ENCODE measurements around the gene JTB. TPM values are rescaled to one million over a fixed set of nuclear protein-coding genes. Genes with fewer than 3 reads are reported as not detected.
"Not testable (repeated sequence)": the region's sequence is repeated elsewhere in the genome, so short reads cannot be mapped to it uniquely, and the experiment has no call there.

The JTB gene
- total RNA-seq, 1 donor from 2014 or later = 87.2 TPM

GRCh38 chr1:153979091-153979490, 1.6 kb upstream of the JTB start:
- H3K4me1 ChIP-seq (ENCODE audit: control insufficient read depth in 3 of 3, insufficient read depth in 3 of 3, low read length in 3 of 3) = peaks cover 21 to 26% (median 26%) of the 10 kb centered on the region in 3 donors
- H3K27me3 ChIP-seq (ENCODE audit: control insufficient read depth in 3 of 3, insufficient read depth in 3 of 3, low read length in 3 of 3); H3K9me3 ChIP-seq (ENCODE audit: control insufficient read depth in 3 of 3, low read length in 3 of 3); H3K4me3 ChIP-seq (ENCODE audit: low read length in 3 of 3); H3K9ac ChIP-seq (ENCODE audit: low read depth in 1 of 3, low read length in 3 of 3): not testable (repeated sequence)
- H3K27ac ChIP-seq (ENCODE audit: low read depth, low read length) = peak overlapping the region; percentile 89
- peaks cover 13 to 26% (median 15%) of the 10 kb centered on the region in 3 donors for H3K36me3 ChIP-seq (ENCODE audit: control insufficient read depth in 3 of 3, insufficient read depth in 3 of 3, low read length in 3 of 3)

GRCh38 chr1:153978274-153978909, 918 bp upstream of the JTB start:
- Histone ChIP-seq H3K4me1 (ENCODE audit: control insufficient read depth in 3 of 3, insufficient read depth in 3 of 3, low read length in 3 of 3) (peaks cover 21 to 26% (median 26%) of the 10 kb centered on the region in 3 donors), H3K4me3 (ENCODE audit: low read length in 3 of 3) (peak overlapping the region; percentile 83 to 95 (median 84)), H3K27me3 (ENCODE audit: control insufficient read depth in 3 of 3, insufficient read depth in 3 of 3, low read length in 3 of 3) (no peaks in the 10 kb centered on the region), H3K27ac (ENCODE audit: low read depth, low read length) (peak overlapping the region; percentile 89), H3K9me3 (ENCODE audit: control insufficient read depth in 3 of 3, low read length in 3 of 3) (no peaks in the 10 kb centered on the region), H3K9ac (ENCODE audit: low read depth in 1 of 3, low read length in 3 of 3) (peak overlapping the region; percentile 91 to 99 (median 97)), H3K36me3 (ENCODE audit: control insufficient read depth in 3 of 3, insufficient read depth in 3 of 3, low read length in 3 of 3) (peaks cover 20 to 31% (median 20%) of the 10 kb centered on the region in 3 donors)

- H3K9ac ChIP-seq (ENCODE audit: low read depth in 1 of 3, low read length in 3 of 3) = peak overlapping the region; percentile 91 to 99 (median 97)
- no peaks in the 10 kb centered on the region for H3K9me3 ChIP-seq (ENCODE audit: control insufficient read depth in 3 of 3, low read length in 3 of 3)
- H3K36me3 ChIP-seq (ENCODE audit: control insufficient read depth in 3 of 3, insufficient read depth in 3 of 3, low read length in 3 of 3) = peaks cover 20 to 31% (median 30%) of the 10 kb centered on the region in 3 donors
- H3K4me3 ChIP-seq (ENCODE audit: low read length in 3 of 3) = peak overlapping the region; percentile 83 to 95 (median 84)
- H3K27me3 ChIP-seq (ENCODE audit: control insufficient read depth in 3 of 3, insufficient read depth in 3 of 3, low read length in 3 of 3) = no peaks in the 10 kb centered on the region
- peak overlapping the region; percentile 89 for H3K27ac ChIP-seq (ENCODE audit: low read depth, low read length)
- H3K4me1 ChIP-seq (ENCODE audit: control insufficient read depth in 3 of 3, insufficient read depth in 3 of 3, low read length in 3 of 3) = peaks cover 21 to 26% (median 26%) of the 10 kb centered on the region in 3 donors
Observed at GRCh38 chr1:153976819-153977249, 640 bp downstream of the JTB start.

- no peaks in the 10 kb centered on the region for H3K9me3 ChIP-seq (ENCODE audit: control insufficient read depth in 3 of 3, low read length in 3 of 3)
- no peak overlapping the region for H3K4me3 ChIP-seq (ENCODE audit: low read length in 3 of 3)
- no peaks in the 10 kb centered on the region for H3K27me3 ChIP-seq (ENCODE audit: control insufficient read depth in 3 of 3, insufficient read depth in 3 of 3, low read length in 3 of 3)
- peaks cover 20 to 31% (median 30%) of the 10 kb centered on the region in 3 donors for H3K36me3 ChIP-seq (ENCODE audit: control insufficient read depth in 3 of 3, insufficient read depth in 3 of 3, low read length in 3 of 3)
- H3K4me1 ChIP-seq (ENCODE audit: control insufficient read depth in 3 of 3, insufficient read depth in 3 of 3, low read length in 3 of 3) = peaks cover 23 to 33% (median 30%) of the 10 kb centered on the region in 3 donors
- H3K9ac ChIP-seq (ENCODE audit: low read depth in 1 of 3, low read length in 3 of 3) = no peak overlapping the region
- H3K27ac ChIP-seq (ENCODE audit: low read depth, low read length) = no peak overlapping the region
Observed at GRCh38 chr1:153973525-153973924, 3.9 kb downstream of the JTB start.

GRCh38 chr1:153973071-153973470, 4.4 kb downstream of the JTB start:
- no peaks in the 10 kb centered on the region for H3K9me3 ChIP-seq (ENCODE audit: control insufficient read depth in 3 of 3, low read length in 3 of 3)
- H3K4me1 ChIP-seq (ENCODE audit: control insufficient read depth in 3 of 3, insufficient read depth in 3 of 3, low read length in 3 of 3) = peaks cover 23 to 32% (median 30%) of the 10 kb centered on the region in 3 donors
- no peaks in the 10 kb centered on the region for H3K27me3 ChIP-seq (ENCODE audit: control insufficient read depth in 3 of 3, insufficient read depth in 3 of 3, low read length in 3 of 3)
- no peak overlapping the region for H3K27ac ChIP-seq (ENCODE audit: low read depth, low read length)
- H3K9ac ChIP-seq (ENCODE audit: low read depth in 1 of 3, low read length in 3 of 3) = no peak overlapping the region
- no peak overlapping the region for H3K4me3 ChIP-seq (ENCODE audit: low read length in 3 of 3)
- peaks cover 20 to 31% (median 30%) of the 10 kb centered on the region in 3 donors for H3K36me3 ChIP-seq (ENCODE audit: control insufficient read depth in 3 of 3, insufficient read depth in 3 of 3, low read length in 3 of 3)

GRCh38 chr1:153970346-153970745, 7.1 kb downstream of the JTB start:
- no peak overlapping the region for H3K9ac ChIP-seq (ENCODE audit: low read depth in 1 of 3, low read length in 3 of 3)
- H3K36me3 ChIP-seq (ENCODE audit: control insufficient read depth in 3 of 3, insufficient read depth in 3 of 3, low read length in 3 of 3) = peaks cover 14 to 24% (median 24%) of the 10 kb centered on the region in 3 donors
- no peak overlapping the region for H3K4me3 ChIP-seq (ENCODE audit: low read length in 3 of 3)
- no peaks in the 10 kb centered on the region for H3K9me3 ChIP-seq (ENCODE audit: control insufficient read depth in 3 of 3, low read length in 3 of 3)
- peaks cover 17 to 31% (median 23%) of the 10 kb centered on the region in 3 donors for H3K4me1 ChIP-seq (ENCODE audit: control insufficient read depth in 3 of 3, insufficient read depth in 3 of 3, low read length in 3 of 3)
- H3K27me3 ChIP-seq (ENCODE audit: control insufficient read depth in 3 of 3, insufficient read depth in 3 of 3, low read length in 3 of 3) = no peaks in the 10 kb centered on the region
- H3K27ac ChIP-seq (ENCODE audit: low read depth, low read length) = no peak overlapping the region

GRCh38 chr1:153968972-153969371, 8.5 kb downstream of the JTB start:
- peaks cover 4 to 15% (median 14%) of the 10 kb centered on the region in 3 donors for H3K36me3 ChIP-seq (ENCODE audit: control insufficient read depth in 3 of 3, insufficient read depth in 3 of 3, low read length in 3 of 3)
- H3K9ac ChIP-seq (ENCODE audit: low read depth in 1 of 3, low read length in 3 of 3) = no peak overlapping the region
- peak overlapping the region in 1 of 3 donors; percentile 93 for H3K4me3 ChIP-seq (ENCODE audit: low read length in 3 of 3)
- H3K27ac ChIP-seq (ENCODE audit: low read depth, low read length) = no peak overlapping the region
- H3K4me1 ChIP-seq (ENCODE audit: control insufficient read depth in 3 of 3, insufficient read depth in 3 of 3, low read length in 3 of 3) = peaks cover 21 to 34% (median 27%) of the 10 kb centered on the region in 3 donors
- no peaks in the 10 kb centered on the region for H3K9me3 ChIP-seq (ENCODE audit: control insufficient read depth in 3 of 3, low read length in 3 of 3)
- no peaks in the 10 kb centered on the region for H3K27me3 ChIP-seq (ENCODE audit: control insufficient read depth in 3 of 3, insufficient read depth in 3 of 3, low read length in 3 of 3)

GRCh38 chr1:153968408-153968807, 9.1 kb downstream of the JTB start:
- Histone ChIP-seq H3K36me3 (ENCODE audit: control insufficient read depth in 3 of 3, insufficient read depth in 3 of 3, low read length in 3 of 3) (peaks cover 0 to 10% (median 8%) of the 10 kb centered on the region in 3 donors), H3K4me3 (ENCODE audit: low read length in 3 of 3) (peak overlapping the region; percentile 70 to 93 (median 83)), H3K9ac (ENCODE audit: low read depth in 1 of 3, low read length in 3 of 3) (peak overlapping the region; percentile 80 to 94 (median 92)), H3K4me1 (ENCODE audit: control insufficient read depth in 3 of 3, insufficient read depth in 3 of 3, low read length in 3 of 3) (peaks cover 24 to 37% (median 30%) of the 10 kb centered on the region in 3 donors), H3K27me3 (ENCODE audit: control insufficient read depth in 3 of 3, insufficient read depth in 3 of 3, low read length in 3 of 3) (no peaks in the 10 kb centered on the region), H3K9me3 (ENCODE audit: control insufficient read depth in 3 of 3, low read length in 3 of 3) (no peaks in the 10 kb centered on the region), H3K27ac (ENCODE audit: low read depth, low read length) (peak overlapping the region; percentile 90)

- peaks cover 26 to 39% (median 31%) of the 10 kb centered on the region in 3 donors for H3K4me1 ChIP-seq (ENCODE audit: control insufficient read depth in 3 of 3, insufficient read depth in 3 of 3, low read length in 3 of 3)
- no peaks in the 10 kb centered on the region for H3K27me3 ChIP-seq (ENCODE audit: control insufficient read depth in 3 of 3, insufficient read depth in 3 of 3, low read length in 3 of 3)
- H3K9ac ChIP-seq (ENCODE audit: low read depth in 1 of 3, low read length in 3 of 3) = peak overlapping the region; percentile 80 to 94 (median 92)
- peaks cover 0 to 7% (median 5%) of the 10 kb centered on the region in 3 donors for H3K36me3 ChIP-seq (ENCODE audit: control insufficient read depth in 3 of 3, insufficient read depth in 3 of 3, low read length in 3 of 3)
- H3K27ac ChIP-seq (ENCODE audit: low read depth, low read length) = peak overlapping the region; percentile 90
- H3K4me3 ChIP-seq (ENCODE audit: low read length in 3 of 3) = peak overlapping the region; percentile 70 to 93 (median 83)
- H3K9me3 ChIP-seq (ENCODE audit: control insufficient read depth in 3 of 3, low read length in 3 of 3) = no peaks in the 10 kb centered on the region
Observed at GRCh38 chr1:153968000-153968363, 9.5 kb downstream of the JTB start.
